PC-9 (cell line): ENCODE data around the gene CACHD1. TPM values are rescaled to one million over a fixed set of nuclear protein-coding genes. Genes with fewer than 3 reads are reported as not detected.

Experiments
- BruUV-seq: library from RNA; stranded (reverse); fragments of 400-500 nt; replicated peaks from 2 replicates; lab custom pipeline; 2021; lab: Mats Ljungman, UMichigan
- CTCF ChIA-PET: fragments of 300-600 bp; sonication (Branson Sonifier 250); formaldehyde crosslinking; loops from one replicate; lab custom pipeline; 2022; ENCODE audit warnings: antibody characterized with exemption; lab: Charles Lee
- POLR2A ChIA-PET: fragments of 300-600 bp; sonication (Branson Sonifier 250); formaldehyde crosslinking; loops from one replicate; lab custom pipeline; 2022; ENCODE audit warnings: antibody characterized with exemption; ENCODE audit not compliant: unreplicated experiment; lab: Charles Lee
- DNase-seq, 2 experiments: peaks; one replicate each; pipeline versions ENCODE4 v3.0.0 to v3.0.0-alpha.2; 2015 to 2022; ENCODE audit warnings: mixed read lengths in 1 of 2
- H2AFZ ChIP-seq: fragments of 200-600 bp; sonication (generic); 2 replicates; pipeline ENCODE4 v1.8.1; 2017; ENCODE audit warnings: antibody characterized with exemption
- H3F3A ChIP-seq: fragments of 200-600 bp; sonication (generic); 2 replicates; pipeline ENCODE4 v1.8.1; 2017; ENCODE audit warnings: antibody characterized with exemption, mild to moderate bottlenecking, low read depth; ENCODE audit not compliant: insufficient read depth
- H3K27ac ChIP-seq: fragments of 200-600 bp; sonication (generic); 2 replicates; pipeline ENCODE4 v1.6.1; 2016; ENCODE audit warnings: mixed run types
- H3K27me3 ChIP-seq: fragments of 200-600 bp; sonication (generic); 2 replicates; pipeline ENCODE4 v1.6.1; 2016; ENCODE audit warnings: low read depth, mixed run types; ENCODE audit not compliant: insufficient read depth
- H3K36me3 ChIP-seq: fragments of 200-600 bp; sonication (generic); 2 replicates; pipeline ENCODE4 v1.6.1; 2016; ENCODE audit warnings: low read depth, mixed run types
- H3K4me1 ChIP-seq: fragments of 200-600 bp; sonication (generic); replicated peaks from 2 replicates; pipeline ENCODE4 v1.6.1; 2016; ENCODE audit warnings: mixed run types; ENCODE audit not compliant: insufficient read depth
- H3K4me2 ChIP-seq: fragments of 200-600 bp; sonication (generic); 2 replicates; pipeline ENCODE4 v1.6.1; 2017; ENCODE audit warnings: mixed run types
- H3K4me3 ChIP-seq: fragments of 200-600 bp; sonication (generic); 2 replicates; pipeline ENCODE4 v1.6.1; 2016; ENCODE audit warnings: mixed run types
- H3K79me2 ChIP-seq: fragments of 200-600 bp; sonication (generic); 2 replicates; pipeline ENCODE4 v1.6.1; 2017; ENCODE audit warnings: low read depth, mixed run types
- H3K9me2 ChIP-seq: fragments of 200-600 bp; sonication (generic); 2 replicates; pipeline ENCODE4 v1.8.1; 2017; ENCODE audit warnings: mild to moderate bottlenecking; ENCODE audit not compliant: insufficient read depth
- H3K9me3 ChIP-seq: fragments of 200-600 bp; sonication (generic); 2 replicates; pipeline ENCODE4 v1.8.1; 2016; ENCODE audit warnings: low read depth; ENCODE audit not compliant: insufficient read depth
- H4K20me1 ChIP-seq: fragments of 200-600 bp; sonication (generic); 2 replicates; pipeline ENCODE4 v1.8.1; 2017; ENCODE audit not compliant: insufficient read depth
- EZH2 ChIP-seq: fragments of 200-600 bp; sonication (generic); IDR thresholded peaks from 2 replicates; pipeline ENCODE4 v1.8.0; 2017; ENCODE audit warnings: antibody characterized with exemption, low read depth
- intact Hi-C: fragments of 100-400 bp; cut with micrococcal nuclease; formaldehyde crosslinking; loops from one replicate; pipeline ENCODE4 v1.10.0; 2022; ENCODE audit not compliant: unreplicated experiment
- total RNA-seq: library from RNA; stranded (reverse); gene quantifications from 2 replicates; pipeline ENCODE4 v1.2.3, GENCODE V29; 2021
- TF ChIP-seq, protein P1 (sequence below): fragments of 200-600 bp; sonication (generic); conservative IDR thresholded peaks from 2 replicates; pipeline ENCODE4 v1.6.1; 2017; ENCODE audit warnings: mixed run types, antibody characterized with exemption, mild to moderate bottlenecking, moderate library complexity

CACHD1 gene
- total RNA-seq, 1 experiment from 2014 or later: 3.1 TPM

DNA sequence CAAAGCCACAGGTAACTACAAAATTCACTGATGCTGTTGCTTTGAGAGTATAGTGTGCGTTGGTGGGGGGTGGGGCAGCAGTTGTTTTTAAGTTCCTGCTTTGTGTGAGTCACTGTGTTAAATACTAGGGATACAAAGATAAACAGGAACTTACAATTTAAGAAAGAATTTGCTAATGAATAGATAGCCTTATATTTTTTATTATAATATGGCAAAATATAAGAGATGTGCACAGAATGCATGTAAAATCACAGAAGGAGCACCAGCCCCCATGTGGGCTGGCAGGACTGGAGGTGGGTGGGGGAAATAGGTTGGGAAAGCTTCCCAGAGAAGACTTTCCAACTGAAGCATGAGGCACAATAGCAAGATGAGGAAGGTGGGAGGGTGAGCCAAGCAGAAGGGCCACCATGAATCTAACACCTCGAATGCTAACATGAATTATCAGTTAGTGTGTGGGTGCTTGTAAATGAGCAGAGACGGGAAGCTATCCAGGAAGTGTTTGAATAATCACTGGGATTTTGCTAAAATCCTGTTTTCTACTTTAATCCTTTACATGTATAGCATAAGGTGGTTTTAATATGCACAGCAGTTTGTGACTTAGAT lies 217.9 kb downstream of the CACHD1 start:
- H3K4me2 ChIP-seq: 0 out of 2 replicates have a peak overlapping the region, but pooled peaks have one; percentile 0
- H3K27me3 ChIP-seq: no peaks in the 10 kb centered on the region
- DNase-seq: peak in 1 of 2 experiments; percentile 19
- no peaks in the 10 kb centered on the region for H3K9me3 ChIP-seq
- no peaks in the 10 kb centered on the region for H3K9me2 ChIP-seq
- TF ChIP-seq EZH2: no peak
- TF ChIP-seq, protein P1, sequence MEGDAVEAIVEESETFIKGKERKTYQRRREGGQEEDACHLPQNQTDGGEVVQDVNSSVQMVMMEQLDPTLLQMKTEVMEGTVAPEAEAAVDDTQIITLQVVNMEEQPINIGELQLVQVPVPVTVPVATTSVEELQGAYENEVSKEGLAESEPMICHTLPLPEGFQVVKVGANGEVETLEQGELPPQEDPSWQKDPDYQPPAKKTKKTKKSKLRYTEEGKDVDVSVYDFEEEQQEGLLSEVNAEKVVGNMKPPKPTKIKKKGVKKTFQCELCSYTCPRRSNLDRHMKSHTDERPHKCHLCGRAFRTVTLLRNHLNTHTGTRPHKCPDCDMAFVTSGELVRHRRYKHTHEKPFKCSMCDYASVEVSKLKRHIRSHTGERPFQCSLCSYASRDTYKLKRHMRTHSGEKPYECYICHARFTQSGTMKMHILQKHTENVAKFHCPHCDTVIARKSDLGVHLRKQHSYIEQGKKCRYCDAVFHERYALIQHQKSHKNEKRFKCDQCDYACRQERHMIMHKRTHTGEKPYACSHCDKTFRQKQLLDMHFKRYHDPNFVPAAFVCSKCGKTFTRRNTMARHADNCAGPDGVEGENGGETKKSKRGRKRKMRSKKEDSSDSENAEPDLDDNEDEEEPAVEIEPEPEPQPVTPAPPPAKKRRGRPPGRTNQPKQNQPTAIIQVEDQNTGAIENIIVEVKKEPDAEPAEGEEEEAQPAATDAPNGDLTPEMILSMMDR: no peak
- H4K20me1 ChIP-seq: no peaks in the 10 kb centered on the region; the same call in 1 of the 2 replicates
- H2AFZ ChIP-seq: no peak overlapping the region
- H3K36me3 ChIP-seq: no peaks in the 10 kb centered on the region
- ChIA-PET POLR2A (no interaction called here), CTCF (interaction anchor here (0.5 kb wide), 1 partner anchor 164 kb away, joined by 7 read pairs; no protein-coding TSS in a partner anchor)
- intact Hi-C loops: loop anchor here (5.0 to 10.0 kb wide), 2 partner anchors 346 to 377 kb away; no protein-coding TSS in a partner anchor
- no peaks in the 10 kb centered on the region for H3K79me2 ChIP-seq
- H3K4me3 ChIP-seq: no peak overlapping the region
- H3F3A ChIP-seq: no peaks in the 10 kb centered on the region
- no TSS peak for BruUV-seq
- no peak overlapping the region for H3K27ac ChIP-seq
- no peaks in the 10 kb centered on the region; the same call in 1 of the 2 replicates for H3K4me1 ChIP-seq

DNA sequence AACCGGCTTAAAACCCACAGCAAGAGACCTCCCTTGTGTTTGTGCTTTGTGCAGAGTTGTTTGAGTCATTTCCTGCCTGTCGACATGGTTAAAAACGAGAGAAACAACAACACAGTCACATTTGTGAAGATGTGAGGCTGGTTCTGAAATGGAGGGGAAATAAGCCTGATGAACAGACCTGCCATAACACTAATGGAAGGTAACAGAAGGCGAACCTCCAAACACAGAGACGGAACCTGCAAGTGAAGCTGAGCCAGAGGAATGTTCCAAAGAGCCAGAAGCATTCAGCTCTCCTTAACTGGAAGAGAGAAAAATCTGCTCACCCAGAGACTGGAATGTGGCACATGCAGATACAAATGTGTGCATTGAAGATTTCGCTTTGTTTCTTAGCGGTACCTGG lies 221.7 kb downstream of the CACHD1 start:
- H4K20me1 ChIP-seq: no peaks in the 10 kb centered on the region; the same call in 1 of the 2 replicates
- ChIA-PET CTCF (no interaction called here), POLR2A (interaction anchor here (0.6 kb wide), 1 partner anchor 381 kb away, joined by 3 read pairs; no protein-coding TSS in a partner anchor)
- H3F3A ChIP-seq: no peaks in the 10 kb centered on the region
- no peak overlapping the region for H3K4me3 ChIP-seq
- H3K9me3 ChIP-seq: no peaks in the 10 kb centered on the region
- no peaks in the 10 kb centered on the region; the same call in 1 of the 2 replicates for H3K4me1 ChIP-seq
- no peak for TF ChIP-seq EZH2
- H3K27ac ChIP-seq: no peak overlapping the region
- no peak overlapping the region for H3K4me2 ChIP-seq
- H2AFZ ChIP-seq: no peak overlapping the region
- intact Hi-C loops: no loop called here
- no peaks in the 10 kb centered on the region for H3K27me3 ChIP-seq
- no peak for DNase-seq
- H3K36me3 ChIP-seq: no peaks in the 10 kb centered on the region
- BruUV-seq: no TSS peak
- H3K79me2 ChIP-seq: no peaks in the 10 kb centered on the region
- H3K9me2 ChIP-seq: no peaks in the 10 kb centered on the region

DNA sequence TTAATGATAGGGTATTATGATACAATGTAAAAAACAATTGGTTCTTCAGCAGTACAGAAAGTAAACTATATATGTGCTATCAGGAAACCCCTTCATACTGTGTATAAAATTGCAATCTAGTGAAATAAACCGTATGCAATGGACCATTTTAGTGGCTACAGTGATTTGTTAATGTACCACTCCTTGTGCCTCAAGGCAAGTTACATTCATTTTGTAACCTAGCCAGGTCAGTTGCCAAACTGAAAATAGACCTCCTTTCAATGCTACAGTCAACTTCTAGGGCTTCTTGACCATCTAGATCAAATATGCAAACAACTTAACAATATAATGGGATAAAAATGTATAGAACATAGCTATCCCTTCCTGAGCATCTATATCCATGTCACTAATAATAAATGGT lies 223.0 kb downstream of the CACHD1 start:
- BruUV-seq: no TSS peak
- POLR2A ChIA-PET: no interaction called here
- CTCF ChIA-PET: no interaction called here
- TF ChIP-seq, protein P1: no peak
- TF ChIP-seq EZH2: no peak
- Histone ChIP-seq H3K27me3 (no peaks in the 10 kb centered on the region), H3K4me2 (no peak overlapping the region), H2AFZ (no peak overlapping the region), H3K36me3 (no peaks in the 10 kb centered on the region), H4K20me1 (no peaks in the 10 kb centered on the region; the same call in 1 of the 2 replicates), H3K4me1 (no peaks in the 10 kb centered on the region; the same call in 1 of the 2 replicates), H3K4me3 (no peak overlapping the region), H3K27ac (no peak overlapping the region), H3K79me2 (no peaks in the 10 kb centered on the region), H3F3A (no peaks in the 10 kb centered on the region), H3K9me3 (no peaks in the 10 kb centered on the region), H3K9me2 (no peaks in the 10 kb centered on the region)
- DNase-seq: no peak
- intact Hi-C loops: no loop called here
